DMS114 treated with DMSO at 0.1 percent for 48 hours (cell line): ENCODE data around the gene FGF2.
"Not testable (repeated sequence)": the region's sequence is repeated elsewhere in the genome, so short reads cannot be mapped to it uniquely, and the experiment has no call there.

Experiments used
- DNase-seq: peaks from one replicate; lab custom pipeline; 2025; ENCODE audit not compliant: unreplicated experiment; lab: John Stamatoyannopoulos, UW

The FGF2 gene

GRCh38 chr4:122812823-122813222 is 13.8 kb upstream of the FGF2 start:
- not testable (repeated sequence) for DNase-seq

DNA sequence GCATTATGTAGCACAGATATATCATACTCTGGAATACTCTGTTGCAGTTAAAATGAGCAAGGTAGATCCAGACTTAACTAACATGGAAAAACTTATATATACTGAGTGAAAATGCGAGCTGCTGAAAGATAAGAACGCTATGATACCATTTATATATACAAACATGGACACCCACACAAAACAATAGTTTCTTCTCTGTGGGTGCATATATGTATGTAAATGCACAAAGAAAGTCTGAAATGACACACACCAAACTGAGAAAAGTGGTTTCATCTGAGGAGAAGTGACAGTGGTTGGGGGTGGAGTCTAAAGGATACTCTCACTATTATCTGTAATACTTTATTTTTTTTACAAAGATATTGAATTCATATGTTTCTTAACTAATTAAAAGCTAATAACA is 12.2 kb upstream of the FGF2 start:
- DNase-seq = no peak

GRCh38 chr4:122815248-122815647 is 11.4 kb upstream of the FGF2 start:
- no peak for DNase-seq

DNA sequence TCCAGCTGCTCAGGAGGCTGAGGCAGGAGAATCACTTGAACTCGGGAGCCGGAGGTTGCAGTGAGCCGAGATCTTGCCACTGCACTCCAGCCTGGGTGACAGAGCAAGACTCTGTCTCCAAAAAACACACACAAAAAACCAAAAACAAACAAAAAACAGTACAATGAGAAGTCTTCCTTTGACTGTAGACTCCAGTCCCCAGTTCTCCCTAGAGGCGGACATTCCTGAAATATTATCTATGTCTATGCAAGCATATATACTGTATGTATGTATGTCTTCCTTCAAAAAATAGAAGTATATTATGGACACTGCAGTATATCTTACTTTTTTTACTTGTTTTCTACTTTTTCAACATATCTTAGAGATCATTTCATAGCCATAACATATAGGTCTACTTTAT is 10.2 kb upstream of the FGF2 start:
- DNase-seq = no peak

DNA sequence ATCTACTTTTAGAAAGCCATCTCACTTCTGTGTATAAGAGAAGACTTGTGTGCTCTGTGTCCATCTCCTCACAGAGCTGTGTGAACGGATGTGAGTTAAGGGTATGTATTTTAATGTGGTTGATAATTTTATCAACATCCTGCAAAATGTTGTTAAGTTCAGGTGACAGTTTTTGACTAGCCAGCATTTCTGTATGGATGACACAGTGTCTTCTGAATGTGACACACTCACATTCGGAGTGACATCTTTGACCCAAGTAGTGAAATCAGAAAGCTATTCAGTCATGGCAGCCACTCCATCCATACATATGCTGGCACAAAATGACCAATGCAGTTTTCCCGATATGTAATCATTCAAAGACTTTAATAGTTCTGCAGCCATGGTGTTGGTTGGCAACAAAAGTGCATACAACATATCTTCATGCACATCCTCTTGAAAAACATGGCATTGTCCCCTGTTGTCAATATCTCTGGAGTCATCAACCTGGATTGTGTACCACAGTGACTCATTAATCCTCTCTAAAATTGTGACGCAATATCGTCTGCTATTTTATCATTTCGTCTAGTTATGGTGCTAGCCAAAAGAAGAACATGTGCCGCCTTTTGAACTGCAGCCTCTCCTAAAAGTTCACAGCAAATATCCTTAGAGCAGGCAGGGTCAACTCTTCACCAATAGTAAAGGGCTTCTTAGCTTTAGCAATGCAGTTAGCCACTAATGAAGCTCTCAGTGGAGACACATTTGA is 6.8 kb upstream of the FGF2 start:
- DNase-seq = no peak

DNA sequence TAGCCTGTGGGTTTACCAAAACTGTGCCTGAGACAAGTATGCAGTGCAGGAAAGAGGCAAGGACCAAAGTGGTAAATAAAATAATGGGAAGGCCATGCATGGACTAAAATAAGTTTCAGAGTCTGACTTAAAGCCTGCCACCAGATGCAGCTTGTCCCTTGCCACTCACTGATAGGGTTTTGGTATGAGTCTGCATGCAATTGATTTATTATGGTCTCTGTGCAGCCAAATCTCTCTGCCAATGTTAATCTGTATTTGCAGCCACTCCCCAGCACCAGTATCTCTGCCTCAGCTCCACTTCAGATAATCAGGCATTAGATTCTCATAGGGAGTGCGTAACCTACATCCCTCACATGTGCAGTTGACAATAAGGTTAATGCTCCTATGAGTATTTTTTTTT is 5.5 kb upstream of the FGF2 start:
- DNase-seq = no peak

DNA sequence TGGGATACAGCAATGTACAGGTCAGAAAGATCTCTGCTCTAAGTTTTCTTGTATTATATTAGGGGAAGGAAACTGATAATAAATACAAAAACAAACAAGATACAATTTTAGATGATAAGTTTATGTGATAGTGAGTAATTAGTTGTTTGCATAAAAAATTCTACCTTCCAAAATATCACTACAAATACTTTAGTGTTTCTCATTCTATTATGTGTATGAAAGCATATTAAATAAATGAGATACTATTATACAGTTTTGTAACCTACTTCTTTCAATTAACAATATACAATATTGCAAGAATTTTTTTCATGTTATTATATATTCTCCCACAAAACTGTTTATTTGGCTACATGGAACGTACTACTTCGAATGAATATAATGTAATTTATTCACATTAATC is 4.2 kb upstream of the FGF2 start:
- DNase-seq = no peak

DNA sequence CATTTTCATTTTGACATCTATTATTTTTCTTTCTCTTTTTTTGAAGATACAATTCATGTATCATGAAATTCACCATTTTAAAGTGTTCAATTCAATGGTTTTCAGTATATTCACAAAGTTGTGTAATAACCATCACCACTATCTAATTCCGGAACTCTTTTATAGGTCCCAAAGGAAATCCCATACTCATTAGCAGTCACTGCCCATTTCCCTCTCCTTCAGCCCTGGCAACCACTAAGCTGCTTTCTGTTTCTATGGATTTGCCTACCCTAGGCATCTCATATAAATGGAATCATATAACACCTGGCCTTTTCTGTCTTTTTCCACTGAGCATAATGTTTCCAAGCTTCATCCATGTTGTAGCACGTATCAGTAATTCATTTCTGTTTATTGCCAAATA is 3.2 kb upstream of the FGF2 start:
- DNase-seq = no peak

GRCh38 chr4:122824616-122825015 is 2.0 kb upstream of the FGF2 start:
- no peak for DNase-seq

GRCh38 chr4:122826079-122826527 is 528 bp upstream of the FGF2 start:
- DNase-seq = no peak

DNA sequence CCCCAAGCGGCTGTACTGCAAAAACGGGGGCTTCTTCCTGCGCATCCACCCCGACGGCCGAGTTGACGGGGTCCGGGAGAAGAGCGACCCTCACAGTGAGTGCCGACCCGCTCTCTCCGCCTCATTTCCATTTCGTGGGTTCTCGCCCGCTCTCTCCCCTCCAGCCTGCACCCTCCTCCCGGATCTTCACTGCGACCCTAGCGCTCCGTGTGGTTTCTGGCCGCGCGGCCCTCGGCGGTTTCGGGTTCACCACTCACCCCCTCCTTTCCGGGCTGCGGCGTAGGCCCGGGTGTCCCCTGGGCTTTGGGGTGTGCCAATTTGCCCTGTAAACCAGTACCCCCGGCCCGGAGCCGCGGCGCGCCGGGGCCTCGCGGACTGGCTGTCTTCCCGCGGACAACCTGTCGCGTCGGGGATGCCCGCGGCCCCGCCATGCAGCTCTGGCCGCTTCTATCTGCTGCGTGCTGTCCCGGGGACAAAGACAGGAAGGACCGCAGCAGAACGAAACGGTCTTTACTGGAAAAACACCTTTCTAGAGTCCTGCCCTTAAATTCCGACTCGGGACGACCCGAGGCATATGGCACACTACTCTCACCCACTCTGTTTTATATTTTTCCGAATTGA is 737 bp downstream of the FGF2 start:
- peak; percentile 10 for DNase-seq

GRCh38 chr4:122827879-122828601 is 1.4 kb downstream of the FGF2 start:
- DNase-seq = no peak

DNA sequence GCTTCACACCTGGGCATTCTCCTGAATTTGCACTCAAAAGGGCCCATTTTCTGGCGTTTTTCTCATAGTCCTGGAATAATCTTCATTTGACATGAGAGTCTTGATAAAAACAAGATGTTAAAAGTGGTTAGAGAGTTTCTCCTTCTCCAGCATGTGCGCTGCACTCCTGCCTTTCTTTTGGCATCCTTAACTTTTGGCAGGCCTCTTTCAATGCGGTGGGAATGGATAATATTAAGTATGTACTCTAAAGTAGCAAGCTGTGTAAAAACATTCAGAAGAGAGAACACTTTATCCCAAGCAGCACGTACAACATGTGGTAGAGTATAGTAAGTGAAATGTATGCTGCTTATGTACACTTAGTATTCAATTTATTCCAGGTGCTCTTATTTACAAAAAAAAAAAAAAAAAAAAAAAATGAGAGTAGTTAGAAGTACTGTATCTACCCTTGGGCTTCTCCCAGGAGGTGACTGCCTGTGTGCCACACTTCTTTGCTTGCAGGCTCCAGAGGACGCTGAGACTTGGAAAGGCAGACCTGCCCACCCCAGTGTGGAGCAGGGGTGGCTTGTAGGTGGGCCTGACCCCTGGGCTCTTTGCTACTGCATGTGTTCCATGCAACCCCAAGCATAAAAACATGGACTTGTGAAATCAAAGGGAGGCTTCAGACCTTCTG is 3.9 kb downstream of the FGF2 start:
- no peak for DNase-seq

DNA sequence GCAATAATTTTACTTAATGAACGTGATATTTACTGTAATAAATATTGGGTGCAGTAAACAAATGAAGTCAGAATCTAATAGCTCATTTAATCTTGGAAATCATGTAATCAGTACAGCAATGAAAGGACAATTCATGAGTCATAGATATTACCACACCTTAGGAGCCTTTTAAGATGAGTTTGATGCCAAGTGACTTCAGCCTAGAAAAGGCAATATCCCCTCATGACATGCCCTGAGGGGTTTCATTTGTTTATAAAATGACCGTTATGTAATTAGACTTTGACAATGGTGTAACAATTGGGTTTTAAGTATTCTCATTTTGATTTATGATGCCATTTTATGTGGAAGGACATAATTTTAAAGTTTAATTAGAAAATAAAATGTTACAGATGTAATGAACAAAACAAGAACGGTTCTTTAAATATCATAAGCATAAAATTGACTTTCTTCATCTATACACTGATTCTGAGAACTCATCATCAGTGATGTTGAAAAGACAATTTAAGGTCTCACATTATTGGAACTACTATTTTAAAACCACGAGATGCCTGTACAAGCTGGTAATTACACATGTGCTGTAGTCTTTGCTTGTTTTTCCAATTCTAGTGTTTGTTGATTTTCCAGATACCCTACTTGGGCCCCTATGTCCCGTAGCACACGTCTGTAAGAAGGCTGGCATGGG is 5.0 kb downstream of the FGF2 start:
- DNase-seq = no peak

DNA sequence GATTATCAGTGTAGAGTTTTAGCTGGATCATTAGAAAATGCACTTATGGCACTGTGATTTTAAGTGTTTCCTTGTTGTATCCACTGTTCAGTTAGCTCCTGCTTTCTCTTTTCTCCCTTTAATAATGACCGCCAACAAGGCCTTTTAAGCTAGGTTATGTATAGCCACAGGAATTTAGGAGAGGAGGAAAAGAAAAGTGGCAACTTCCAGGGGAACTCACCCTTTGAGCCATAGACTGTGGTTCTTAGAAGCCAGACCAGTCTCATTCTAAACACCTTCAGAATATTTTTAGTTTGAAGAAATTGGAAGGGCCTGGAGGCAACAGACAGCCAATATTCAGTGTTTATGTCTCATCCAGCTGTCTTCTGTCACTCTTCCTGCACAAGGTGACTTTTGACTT is 6.1 kb downstream of the FGF2 start:
- DNase-seq = no peak

- DNase-seq = no peak
Measured at GRCh38 chr4:122833999-122834398, 7.4 kb downstream of the FGF2 start.

GRCh38 chr4:122836941-122837340 is 10.3 kb downstream of the FGF2 start:
- DNase-seq = no peak

- no peak for DNase-seq
Measured at GRCh38 chr4:122838034-122838433, 11.4 kb downstream of the FGF2 start.

GRCh38 chr4:122842392-122842791 is 15.8 kb downstream of the FGF2 start:
- DNase-seq = no peak

DNA sequence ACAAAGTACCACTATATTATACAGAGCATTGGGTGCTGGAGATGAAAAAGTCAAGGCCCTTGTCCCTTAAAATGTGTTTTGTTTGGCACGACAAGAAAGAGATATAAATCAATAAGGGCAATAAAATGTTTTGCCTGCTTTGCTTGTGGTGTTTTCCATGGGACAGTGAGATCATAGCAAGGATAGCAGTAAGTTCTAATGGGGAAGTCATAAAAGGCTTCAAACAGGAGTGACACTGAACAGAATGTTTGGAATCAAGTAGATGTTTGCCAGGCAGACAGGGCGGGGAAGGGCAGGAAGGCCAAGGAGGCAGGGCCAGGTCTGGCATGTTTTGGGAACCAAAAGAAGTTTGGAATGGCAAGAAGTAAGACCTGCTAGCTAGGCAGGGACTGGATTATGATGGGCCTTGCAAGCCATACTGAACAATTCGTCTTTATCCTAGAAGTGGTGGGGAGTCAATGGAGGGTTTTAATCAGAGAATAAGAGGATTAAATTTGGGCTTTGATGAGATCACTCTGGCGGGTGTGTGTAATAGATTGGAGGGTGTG is 16.4 kb downstream of the FGF2 start:
- no peak for DNase-seq

DNA sequence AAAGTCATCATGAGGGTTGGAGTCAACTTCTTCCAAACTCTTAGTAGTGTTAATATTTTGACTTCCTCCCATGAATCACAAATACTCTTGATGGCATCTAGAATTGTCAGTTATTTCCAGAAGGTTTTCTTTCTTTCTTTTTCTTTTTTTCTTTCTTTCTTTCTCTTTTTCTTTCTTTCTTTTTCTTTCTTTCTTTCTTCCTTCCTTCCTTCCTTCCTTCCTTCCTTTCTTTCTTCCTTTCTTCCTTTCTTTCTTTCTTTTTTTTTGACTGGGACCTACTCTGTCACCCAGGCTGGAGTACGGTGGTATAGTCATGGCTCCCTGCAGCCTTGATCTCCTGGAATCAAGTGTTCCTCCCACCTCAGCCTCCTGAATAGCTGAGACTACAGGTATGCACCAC is 17.8 kb downstream of the FGF2 start:
- DNase-seq = not testable (repeated sequence)
